ENCODE data around the gene PLA2G4F. TPM values are rescaled to one million over a fixed set of nuclear protein-coding genes. Genes with fewer than 3 reads are reported as not detected.

Gene PLA2G4F
- total RNA-seq, 1 experiment from 2014 or later = not detected

GRCh38 chr15:42101861-42102260 is 54.6 kb downstream of the PLA2G4F start:
- no peak overlapping the region for H3K18ac ChIP-seq (ENCODE audit: insufficient read length, low read depth, low read length)
- Mint-ChIP-seq H3K27ac (no peak overlapping the region), H3K9me3 (no peaks in the 10 kb centered on the region), H3K36me3 (ENCODE audit: insufficient read depth in 1 of 3, low read depth in 3 of 3) (no peaks in the 10 kb centered on the region; a peak in 1 of 7 replicates), H3K27me3 (ENCODE audit: low read depth) (no peaks in the 10 kb centered on the region), H3K4me1 (no peaks in the 10 kb centered on the region), H3K4me3 (no peak overlapping the region)
- no peaks in the 10 kb centered on the region for H3K9me3 ChIP-seq (ENCODE audit: control insufficient read depth, low read depth, low read length)
- no peaks in the 10 kb centered on the region for H3K79me2 ChIP-seq (ENCODE audit: insufficient read depth, low read length)
- no peaks in the 10 kb centered on the region for H3K23me2 ChIP-seq (ENCODE audit: insufficient read length, low read depth, low read length, poor library complexity, severe bottlenecking)
- no peak overlapping the region for H2BK120ac ChIP-seq (ENCODE audit: low read depth, low read length, poor library complexity, severe bottlenecking)
- H2BK12ac ChIP-seq (ENCODE audit: insufficient read length, low read depth, low read length) = no peak overlapping the region
- no peak for DNase-seq
- no peak overlapping the region for H4K8ac ChIP-seq (replicated peaks; ENCODE audit: insufficient read length, low read depth, low read length)
- H3K27ac ChIP-seq (ENCODE audit: insufficient read length, low read depth, low read length) = no peak overlapping the region
- no peaks in the 10 kb centered on the region for H3K79me1 ChIP-seq (ENCODE audit: insufficient read depth, low read depth, low read length, poor library complexity, severe bottlenecking)
- H2AFZ ChIP-seq (ENCODE audit: low read length) = no peak overlapping the region
- no peak overlapping the region for H3K9ac ChIP-seq (ENCODE audit: extremely low read depth, insufficient read length, low read length)
- H2BK20ac ChIP-seq (ENCODE audit: low read depth, low read length, poor library complexity, severe bottlenecking) = no peak overlapping the region
- no peak for TF ChIP-seq CTCF (conservative IDR thresholded peaks at IDR 0.05)
- no CpG with 5 or more reads among the region's 1 CpG for WGBS (ENCODE audit: extremely low coverage, insufficient read length, low lambda C conversion rate)
- H3K4me1 ChIP-seq (ENCODE audit: insufficient read depth, low read length) = no peaks in the 10 kb centered on the region
- no peaks in the 10 kb centered on the region for H4K20me1 ChIP-seq (ENCODE audit: control insufficient read depth, insufficient read depth, insufficient read length)
- no peaks in the 10 kb centered on the region for H3K27me3 ChIP-seq (ENCODE audit: insufficient read depth, low read length)
- no peak overlapping the region for H3K23ac ChIP-seq (ENCODE audit: insufficient read length, low read depth, low read length)
- H4K5ac ChIP-seq (ENCODE audit: insufficient read length, low read depth, low read length) = no peak overlapping the region
- H2BK15ac ChIP-seq (ENCODE audit: low read depth, low read length) = no peak overlapping the region
- no peak overlapping the region for H3K14ac ChIP-seq (ENCODE audit: insufficient read depth, low read length)
- no peak overlapping the region for H4K91ac ChIP-seq (ENCODE audit: insufficient read length, low read depth, low read length)
- no peak overlapping the region for H3K56ac ChIP-seq (ENCODE audit: insufficient read length, low read depth, low read length)
- no peak overlapping the region for H2BK5ac ChIP-seq (ENCODE audit: insufficient read length, low read length)
- H2AK5ac ChIP-seq (ENCODE audit: insufficient read length, low read length) = no peak overlapping the region
- no peak overlapping the region for H3T11ph ChIP-seq (ENCODE audit: low read length)
- no peak overlapping the region for H3K4ac ChIP-seq (ENCODE audit: low read depth, low read length)
- H3K4me2 ChIP-seq (ENCODE audit: insufficient read depth, insufficient read length, low read length) = no peak overlapping the region
